SK-N-SH treated with all-trans-retinoic acid at 6 μM for 48 hours (cell line): ENCODE results near the gene RPL3.

Experiments
- ARNTL ChIP-seq: fragments of 450-650 bp; formaldehyde crosslinking; IDR thresholded peaks from 2 replicates; pipeline ENCODE4 v1.5.0; 2020; ENCODE audit warnings: low read depth, mild to moderate bottlenecking, moderate library complexity, borderline replicate concordance
- BACH2 ChIP-seq: fragments of 250-450 bp; sonication (Bioruptor Pico); IDR thresholded peaks from 2 replicates; pipeline ENCODE4 v1.9.0; 2021; ENCODE audit warnings: mild to moderate bottlenecking, borderline replicate concordance
- CREB5 ChIP-seq: fragments of 250-450 bp; sonication (Bioruptor Pico); IDR thresholded peaks from 2 replicates; pipeline ENCODE4 v1.5.1; 2020; ENCODE audit warnings: low read depth, mild to moderate bottlenecking, moderate library complexity
- CSRNP3 ChIP-seq: fragments of 250-450 bp; sonication (Bioruptor Pico); IDR thresholded peaks from 2 replicates; pipeline ENCODE4 v1.5.1; 2021; ENCODE audit warnings: mild to moderate bottlenecking, moderate library complexity
- ISL1 ChIP-seq: fragments of 250-450 bp; sonication (Bioruptor Pico); IDR thresholded peaks from 2 replicates; pipeline ENCODE4 v2.1.2; 2022; ENCODE audit warnings: mild to moderate bottlenecking, moderate library complexity
- PATZ1 ChIP-seq: fragments of 250-450 bp; sonication (Bioruptor Pico); IDR thresholded peaks from 2 replicates; pipeline ENCODE4 v1.8.0; 2020; ENCODE audit warnings: mild to moderate bottlenecking, moderate library complexity, borderline replicate concordance
- PPARA ChIP-seq: fragments of 250-450 bp; sonication (Bioruptor Pico); IDR thresholded peaks from 2 replicates; pipeline ENCODE4 v1.5.0; 2020; ENCODE audit warnings: mild to moderate bottlenecking, borderline replicate concordance
- TSHZ2 ChIP-seq: fragments of 250-450 bp; sonication (Bioruptor Pico); IDR thresholded peaks from 2 replicates; pipeline ENCODE4 v1.5.0; 2020; ENCODE audit warnings: mild to moderate bottlenecking, moderate library complexity
- ZFP3 ChIP-seq: fragments of 250-450 bp; sonication (Bioruptor Pico); IDR thresholded peaks from 2 replicates; pipeline ENCODE4 v1.5.0; 2020; ENCODE audit warnings: mild to moderate bottlenecking, moderate library complexity

DNA sequence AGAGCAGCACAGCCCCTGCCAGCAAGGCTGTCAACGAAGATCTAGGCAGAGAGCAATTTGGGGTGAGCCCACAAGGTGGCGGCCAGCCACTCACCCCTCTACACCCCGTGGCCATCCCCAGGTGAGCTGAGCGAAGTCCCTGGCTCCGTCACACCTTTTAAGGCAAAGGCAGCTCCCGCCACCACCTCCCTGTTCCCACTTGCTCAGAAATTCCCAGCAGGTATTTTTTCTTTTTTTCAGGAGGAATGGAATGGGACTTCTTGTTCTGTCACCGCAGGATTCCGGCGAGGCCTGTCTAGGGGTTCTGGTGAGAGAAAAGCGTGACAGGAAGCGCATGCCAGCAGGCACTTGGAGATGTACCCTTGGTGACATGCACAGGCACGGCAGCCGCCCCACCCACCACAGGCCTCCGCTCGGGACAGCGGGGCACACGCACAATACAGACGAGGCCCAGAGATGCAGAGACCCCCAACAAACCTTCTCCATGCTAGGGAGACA lies 10.0 kb downstream of the RPL3 start:
- no peak for TF ChIP-seq ZFP3 (CRISPR knock-in tag)
- no peak for TF ChIP-seq ARNTL (CRISPR knock-in tag)
- TF ChIP-seq PATZ1 (CRISPR knock-in tag): no peak
- no peak for TF ChIP-seq ISL1 (CRISPR knock-in tag)
- TF ChIP-seq CREB5 (CRISPR knock-in tag): no peak
- no peak for TF ChIP-seq CSRNP3 (CRISPR knock-in tag)
- no peak for TF ChIP-seq BACH2 (CRISPR knock-in tag)
- no peak for TF ChIP-seq TSHZ2
- TF ChIP-seq PPARA (CRISPR knock-in tag): no peak
